ENCODE data around the gene GTF3C6.

DNA sequence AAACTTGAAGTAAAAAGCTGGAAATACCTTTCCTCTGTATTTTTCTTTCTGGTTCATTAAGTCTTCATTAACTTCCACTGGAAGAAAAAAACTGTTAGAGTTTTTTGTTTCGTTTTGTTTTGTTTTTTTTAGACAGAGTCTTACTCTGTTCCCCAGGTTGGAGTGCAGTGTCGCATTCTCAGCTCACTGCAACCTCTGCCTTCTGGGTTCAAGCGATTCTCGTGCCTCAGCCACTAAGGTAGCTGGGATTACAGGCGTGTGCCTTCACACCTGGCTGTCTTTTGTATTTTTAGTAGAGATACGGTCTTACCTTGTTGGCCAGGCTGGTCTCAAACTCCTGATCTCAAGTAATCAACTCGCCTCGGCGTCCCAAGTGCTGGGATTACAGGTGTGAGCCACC, 38.2 kb downstream of the GTF3C6 start:
- TF ChIP-seq, protein P1, sequence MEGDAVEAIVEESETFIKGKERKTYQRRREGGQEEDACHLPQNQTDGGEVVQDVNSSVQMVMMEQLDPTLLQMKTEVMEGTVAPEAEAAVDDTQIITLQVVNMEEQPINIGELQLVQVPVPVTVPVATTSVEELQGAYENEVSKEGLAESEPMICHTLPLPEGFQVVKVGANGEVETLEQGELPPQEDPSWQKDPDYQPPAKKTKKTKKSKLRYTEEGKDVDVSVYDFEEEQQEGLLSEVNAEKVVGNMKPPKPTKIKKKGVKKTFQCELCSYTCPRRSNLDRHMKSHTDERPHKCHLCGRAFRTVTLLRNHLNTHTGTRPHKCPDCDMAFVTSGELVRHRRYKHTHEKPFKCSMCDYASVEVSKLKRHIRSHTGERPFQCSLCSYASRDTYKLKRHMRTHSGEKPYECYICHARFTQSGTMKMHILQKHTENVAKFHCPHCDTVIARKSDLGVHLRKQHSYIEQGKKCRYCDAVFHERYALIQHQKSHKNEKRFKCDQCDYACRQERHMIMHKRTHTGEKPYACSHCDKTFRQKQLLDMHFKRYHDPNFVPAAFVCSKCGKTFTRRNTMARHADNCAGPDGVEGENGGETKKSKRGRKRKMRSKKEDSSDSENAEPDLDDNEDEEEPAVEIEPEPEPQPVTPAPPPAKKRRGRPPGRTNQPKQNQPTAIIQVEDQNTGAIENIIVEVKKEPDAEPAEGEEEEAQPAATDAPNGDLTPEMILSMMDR (IDR thresholded peaks at IDR 0.05) = no peak
- TF ChIP-seq POLR2A (IDR thresholded peaks at IDR 0.05) = no peak

Data from heart left ventricle (tissue), 13 donors.